GM12878 (cell line): Measurements from ENCODE around the gene ASCC1. TPM values are rescaled to one million over a fixed set of nuclear protein-coding genes. Genes with fewer than 3 reads are reported as not detected.

ENCODE experiments used
- BACH1 ChIP-seq: fragments of 450-650 bp; IDR thresholded peaks from 2 replicates; pipeline ENCODE4 v1.6.1; 2017; ENCODE audit warnings: mild to moderate bottlenecking, borderline replicate concordance
- LARP7 ChIP-seq: fragments of 450-650 bp; IDR thresholded peaks from 2 replicates; pipeline ENCODE4 v1.6.1; 2017; ENCODE audit warnings: mild to moderate bottlenecking
- MEF2B ChIP-seq: fragments of 450-650 bp; IDR thresholded peaks from 2 replicates; pipeline ENCODE4 v1.6.1; 2018; ENCODE audit warnings: mild to moderate bottlenecking, moderate library complexity; ENCODE audit not compliant: partially characterized antibody, poor library complexity, severe bottlenecking
- NFYB ChIP-seq: IDR thresholded peaks from 2 replicates; pipeline ENCODE4 v1.6.1; 2011; ENCODE audit warnings: low read depth, mild to moderate bottlenecking, low read length, improper control_type of control experiment, moderate library complexity; ENCODE audit not compliant: insufficient read depth
- PAX5 ChIP-seq: IDR thresholded peaks from 2 replicates; pipeline ENCODE4 v1.6.1; 2011; ENCODE audit warnings: low read depth, low read length, borderline replicate concordance
- POU2F2 ChIP-seq: IDR thresholded peaks from 3 replicates; pipeline ENCODE4 v1.6.1; 2011; ENCODE audit warnings: low read depth, mild to moderate bottlenecking, low read length, borderline replicate concordance
- RB1 ChIP-seq: fragments of 450-650 bp; formaldehyde crosslinking; IDR thresholded peaks from 2 replicates; pipeline ENCODE4 v1.6.1; 2017; ENCODE audit warnings: mild to moderate bottlenecking, borderline replicate concordance
- RCOR1 ChIP-seq: conservative IDR thresholded peaks from 2 replicates; pipeline ENCODE4 v1.6.1; 2012; ENCODE audit warnings: low read depth, low read length, improper control_type of control experiment
- RELA ChIP-seq: fragments of 450-650 bp; IDR thresholded peaks from 2 replicates; pipeline ENCODE4 v1.8.0; 2014; ENCODE audit warnings: borderline replicate concordance; ENCODE audit not compliant: partially characterized antibody
- SPI1 ChIP-seq: IDR thresholded peaks from 2 replicates; pipeline ENCODE4 v1.6.1; 2011; ENCODE audit warnings: low read depth, mild to moderate bottlenecking, low read length, moderate library complexity, borderline replicate concordance; ENCODE audit not compliant: insufficient read depth
- TCF12 ChIP-seq: IDR thresholded peaks from 2 replicates; pipeline ENCODE4 v1.6.1; 2011; ENCODE audit warnings: low read depth, mild to moderate bottlenecking, low read length
- ZBED1 ChIP-seq: IDR thresholded peaks from 2 replicates; pipeline ENCODE4 v1.6.1; 2016; ENCODE audit warnings: borderline replicate concordance
- ZNF274 ChIP-seq: IDR thresholded peaks from one replicate; pipeline ENCODE4 v1.8.0; 2011; ENCODE audit not compliant: insufficient read length, insufficient read depth
- polyA plus RNA-seq, 11 experiments: library from polyadenylated mRNA; depleted of rRNA in 4 of 11; unstranded in 6 of 11; stranded (reverse) in 5 of 11; fragments of >200 nt; fragmentation: Nextera tagmentation in 4 of 11; fragmentation: Illumina TruSeq in 1 of 11; extraction: Ambion mirVana in 4 of 11; extraction: Trizol in 1 of 11; gene quantifications; 1 replicate in 1 of 11; 2 replicates in 10 of 11; pipeline versions ENCODE4 v1.2.1 to v1.2.3, GENCODE V29; 2011 to 2016; ENCODE audit warnings: inconsistent platforms in 2 of 11, missing spikeins in 2 of 11, low read depth in 1 of 11
- total RNA-seq, 4 experiments: library from RNA; depleted of rRNA in 3 of 4; stranded (reverse); fragments of >200 nt in 3 of 4; fragmentation: Illumina TruSeq in 1 of 4; extraction: Trizol in 1 of 4; gene quantifications; 2 replicates each; pipeline versions ENCODE4 v1.2.1 to v1.2.3, GENCODE V29; 2013 to 2021
- TF ChIP-seq, protein P1 (sequence below): IDR thresholded peaks from 2 replicates; pipeline ENCODE4 v1.6.1; 2012; ENCODE audit warnings: low read depth, low read length, improper control_type of control experiment
- TF ChIP-seq, protein P2 (sequence below): IDR thresholded peaks from 2 replicates; pipeline ENCODE4 v1.6.1; 2012; ENCODE audit warnings: low read depth, low read length, improper control_type of control experiment
- TF ChIP-seq, protein P3 (sequence below): fragments of 150-350 bp; IDR thresholded peaks from 2 replicates; pipeline ENCODE4 v1.6.1; 2014; ENCODE audit warnings: mild to moderate bottlenecking, low read depth, low read length
- TF ChIP-seq, protein P4 (sequence below): fragments of 450-650 bp; IDR thresholded peaks from 2 replicates; pipeline ENCODE4 v1.6.1; 2016; ENCODE audit warnings: mild to moderate bottlenecking
- TF ChIP-seq, protein P5 (sequence below): fragments of 450-650 bp; IDR thresholded peaks from 2 replicates; pipeline ENCODE4 v1.6.1; 2018; ENCODE audit warnings: mild to moderate bottlenecking, low read depth, moderate library complexity; ENCODE audit not compliant: partially characterized antibody
- TF ChIP-seq, protein P6 (sequence below): fragments of 450-650 bp; conservative IDR thresholded peaks from 2 replicates; pipeline ENCODE4 v1.6.1; 2017; ENCODE audit warnings: mild to moderate bottlenecking, moderate library complexity

Gene ASCC1
- total and polyA plus RNA-seq, 10 of the 15 experiments (the other 5 are each of a cell fraction or from before 2014, with no cell fraction given): 23.3 to 80.6 (median 42.8) TPM

DNA sequence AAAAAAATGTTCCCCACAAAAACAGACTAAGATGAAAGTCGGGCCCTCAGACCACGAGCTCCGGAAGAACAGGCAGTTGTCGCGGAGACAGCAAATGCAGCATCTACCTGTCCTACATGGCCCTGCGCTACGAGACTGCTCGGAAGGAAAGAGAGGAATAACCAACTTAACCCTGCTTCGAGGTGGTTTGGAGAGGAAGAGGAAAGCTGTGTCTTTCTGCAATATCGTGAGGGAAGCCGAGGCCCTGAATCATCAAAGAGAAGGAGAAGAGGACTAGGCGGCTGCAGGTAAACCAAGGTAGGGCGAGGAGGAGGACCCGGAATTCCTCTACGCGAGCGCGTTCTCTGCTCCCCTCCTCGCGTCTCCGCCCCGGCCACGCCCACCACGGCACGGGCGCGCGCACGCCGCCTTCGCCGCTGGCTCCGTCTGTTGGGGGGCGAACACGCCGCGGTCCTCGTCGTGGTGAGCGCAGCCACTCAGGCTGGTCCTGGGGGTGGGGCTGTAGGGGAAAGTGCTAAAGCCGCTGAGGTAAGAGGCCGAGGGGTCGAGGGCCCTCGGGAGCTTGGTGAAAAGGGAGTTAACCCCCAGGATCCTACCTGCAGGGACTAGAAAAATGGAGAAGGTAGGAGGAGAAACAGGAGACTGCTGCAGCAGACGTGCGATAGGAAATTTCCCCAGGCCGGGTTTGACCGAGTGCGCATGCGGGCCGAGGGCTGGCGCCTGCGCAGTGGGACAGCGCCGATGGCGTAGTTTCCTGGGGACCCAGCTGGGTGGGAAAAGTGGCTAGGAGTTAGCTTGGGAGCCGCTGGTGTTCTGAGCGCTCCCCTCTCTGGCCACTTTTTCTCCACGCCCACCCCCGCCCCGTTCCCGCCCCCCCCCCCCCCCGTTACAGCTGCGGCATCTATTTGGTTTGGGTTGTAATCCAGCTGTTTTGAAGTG, at the start of gene ASCC1, which contains the start of gene ANAPC16 (continued):
- TF ChIP-seq RELA (peak; percentile 81), MEF2B (peak; percentile 54), RB1 (peak; percentile 75; the same call in 1 of the 2 replicates), POU2F2 (peak; percentile 43; the same call in 1 of the 3 replicates), ZNF274 (no peak), NFYB (0 out of 2 replicates have a peak, but pooled peaks have one; percentile 37), PAX5 (peak; percentile 42; the same call in 1 of the 2 replicates), TCF12 (0 out of 2 replicates have a peak, but pooled peaks have one; percentile 4), ZBED1 (0 out of 2 replicates have a peak, but pooled peaks have one; percentile 57), RCOR1 (0 out of 2 replicates have a peak, but pooled peaks have one; percentile 48), BACH1 (peak; percentile 90), LARP7 (0 out of 2 replicates have a peak, but pooled peaks have one; percentile 57), SPI1 (no peak)
- TF ChIP-seq, protein P1, sequence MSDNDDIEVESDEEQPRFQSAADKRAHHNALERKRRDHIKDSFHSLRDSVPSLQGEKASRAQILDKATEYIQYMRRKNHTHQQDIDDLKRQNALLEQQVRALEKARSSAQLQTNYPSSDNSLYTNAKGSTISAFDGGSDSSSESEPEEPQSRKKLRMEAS: peak; percentile 71
- TF ChIP-seq, protein P2, sequence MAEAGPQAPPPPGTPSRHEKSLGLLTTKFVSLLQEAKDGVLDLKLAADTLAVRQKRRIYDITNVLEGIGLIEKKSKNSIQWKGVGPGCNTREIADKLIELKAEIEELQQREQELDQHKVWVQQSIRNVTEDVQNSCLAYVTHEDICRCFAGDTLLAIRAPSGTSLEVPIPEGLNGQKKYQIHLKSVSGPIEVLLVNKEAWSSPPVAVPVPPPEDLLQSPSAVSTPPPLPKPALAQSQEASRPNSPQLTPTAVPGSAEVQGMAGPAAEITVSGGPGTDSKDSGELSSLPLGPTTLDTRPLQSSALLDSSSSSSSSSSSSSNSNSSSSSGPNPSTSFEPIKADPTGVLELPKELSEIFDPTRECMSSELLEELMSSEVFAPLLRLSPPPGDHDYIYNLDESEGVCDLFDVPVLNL: no peak
- TF ChIP-seq, protein P3, sequence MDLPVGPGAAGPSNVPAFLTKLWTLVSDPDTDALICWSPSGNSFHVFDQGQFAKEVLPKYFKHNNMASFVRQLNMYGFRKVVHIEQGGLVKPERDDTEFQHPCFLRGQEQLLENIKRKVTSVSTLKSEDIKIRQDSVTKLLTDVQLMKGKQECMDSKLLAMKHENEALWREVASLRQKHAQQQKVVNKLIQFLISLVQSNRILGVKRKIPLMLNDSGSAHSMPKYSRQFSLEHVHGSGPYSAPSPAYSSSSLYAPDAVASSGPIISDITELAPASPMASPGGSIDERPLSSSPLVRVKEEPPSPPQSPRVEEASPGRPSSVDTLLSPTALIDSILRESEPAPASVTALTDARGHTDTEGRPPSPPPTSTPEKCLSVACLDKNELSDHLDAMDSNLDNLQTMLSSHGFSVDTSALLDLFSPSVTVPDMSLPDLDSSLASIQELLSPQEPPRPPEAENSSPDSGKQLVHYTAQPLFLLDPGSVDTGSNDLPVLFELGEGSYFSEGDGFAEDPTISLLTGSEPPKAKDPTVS: peak; percentile 98
- TF ChIP-seq, protein P4, sequence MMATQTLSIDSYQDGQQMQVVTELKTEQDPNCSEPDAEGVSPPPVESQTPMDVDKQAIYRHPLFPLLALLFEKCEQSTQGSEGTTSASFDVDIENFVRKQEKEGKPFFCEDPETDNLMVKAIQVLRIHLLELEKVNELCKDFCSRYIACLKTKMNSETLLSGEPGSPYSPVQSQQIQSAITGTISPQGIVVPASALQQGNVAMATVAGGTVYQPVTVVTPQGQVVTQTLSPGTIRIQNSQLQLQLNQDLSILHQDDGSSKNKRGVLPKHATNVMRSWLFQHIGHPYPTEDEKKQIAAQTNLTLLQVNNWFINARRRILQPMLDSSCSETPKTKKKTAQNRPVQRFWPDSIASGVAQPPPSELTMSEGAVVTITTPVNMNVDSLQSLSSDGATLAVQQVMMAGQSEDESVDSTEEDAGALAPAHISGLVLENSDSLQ: peak; percentile 71
- TF ChIP-seq, protein P5, sequence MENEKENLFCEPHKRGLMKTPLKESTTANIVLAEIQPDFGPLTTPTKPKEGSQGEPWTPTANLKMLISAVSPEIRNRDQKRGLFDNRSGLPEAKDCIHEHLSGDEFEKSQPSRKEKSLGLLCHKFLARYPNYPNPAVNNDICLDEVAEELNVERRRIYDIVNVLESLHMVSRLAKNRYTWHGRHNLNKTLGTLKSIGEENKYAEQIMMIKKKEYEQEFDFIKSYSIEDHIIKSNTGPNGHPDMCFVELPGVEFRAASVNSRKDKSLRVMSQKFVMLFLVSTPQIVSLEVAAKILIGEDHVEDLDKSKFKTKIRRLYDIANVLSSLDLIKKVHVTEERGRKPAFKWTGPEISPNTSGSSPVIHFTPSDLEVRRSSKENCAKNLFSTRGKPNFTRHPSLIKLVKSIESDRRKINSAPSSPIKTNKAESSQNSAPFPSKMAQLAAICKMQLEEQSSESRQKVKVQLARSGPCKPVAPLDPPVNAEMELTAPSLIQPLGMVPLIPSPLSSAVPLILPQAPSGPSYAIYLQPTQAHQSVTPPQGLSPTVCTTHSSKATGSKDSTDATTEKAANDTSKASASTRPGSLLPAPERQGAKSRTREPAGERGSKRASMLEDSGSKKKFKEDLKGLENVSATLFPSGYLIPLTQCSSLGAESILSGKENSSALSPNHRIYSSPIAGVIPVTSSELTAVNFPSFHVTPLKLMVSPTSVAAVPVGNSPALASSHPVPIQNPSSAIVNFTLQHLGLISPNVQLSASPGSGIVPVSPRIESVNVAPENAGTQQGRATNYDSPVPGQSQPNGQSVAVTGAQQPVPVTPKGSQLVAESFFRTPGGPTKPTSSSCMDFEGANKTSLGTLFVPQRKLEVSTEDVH: no peak
- TF ChIP-seq, protein P6, sequence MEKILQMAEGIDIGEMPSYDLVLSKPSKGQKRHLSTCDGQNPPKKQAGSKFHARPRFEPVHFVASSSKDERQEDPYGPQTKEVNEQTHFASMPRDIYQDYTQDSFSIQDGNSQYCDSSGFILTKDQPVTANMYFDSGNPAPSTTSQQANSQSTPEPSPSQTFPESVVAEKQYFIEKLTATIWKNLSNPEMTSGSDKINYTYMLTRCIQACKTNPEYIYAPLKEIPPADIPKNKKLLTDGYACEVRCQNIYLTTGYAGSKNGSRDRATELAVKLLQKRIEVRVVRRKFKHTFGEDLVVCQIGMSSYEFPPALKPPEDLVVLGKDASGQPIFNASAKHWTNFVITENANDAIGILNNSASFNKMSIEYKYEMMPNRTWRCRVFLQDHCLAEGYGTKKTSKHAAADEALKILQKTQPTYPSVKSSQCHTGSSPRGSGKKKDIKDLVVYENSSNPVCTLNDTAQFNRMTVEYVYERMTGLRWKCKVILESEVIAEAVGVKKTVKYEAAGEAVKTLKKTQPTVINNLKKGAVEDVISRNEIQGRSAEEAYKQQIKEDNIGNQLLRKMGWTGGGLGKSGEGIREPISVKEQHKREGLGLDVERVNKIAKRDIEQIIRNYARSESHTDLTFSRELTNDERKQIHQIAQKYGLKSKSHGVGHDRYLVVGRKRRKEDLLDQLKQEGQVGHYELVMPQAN: no peak; the same call in 1 of the 2 replicates
